ENCODE data around the gene ZNF260. TPM values are rescaled to one million over a fixed set of nuclear protein-coding genes. Genes with fewer than 3 reads are reported as not detected.
"Not testable (repeated sequence)": the region's sequence is repeated elsewhere in the genome, so short reads cannot be mapped to it uniquely, and the experiment has no call there.

ZNF260 gene
- total RNA-seq, 1 experiment from 2014 or later, result 25.2 TPM

GRCh38 chr19:36497001-36497400 lies 31.1 kb downstream of the ZNF260 start:
- no peak overlapping the region for H3K27ac ChIP-seq (ENCODE audit: low read length)
- BruUV-seq (replicated peaks), result no TSS peak
- H3K9me3 ChIP-seq (ENCODE audit: control insufficient read depth, insufficient read depth, low read depth, low read length), result no peaks in the 10 kb centered on the region; the same call in 1 of the 2 replicates
- TF ChIP-seq POLR2AphosphoS5 (IDR thresholded peaks at IDR 0.05; ENCODE audit: low read depth, low read length) (no peak), SIN3A (IDR thresholded peaks at IDR 0.05; ENCODE audit: borderline replicate concordance, insufficient read depth, low read depth, low read length) (no peak), REST (IDR thresholded peaks at IDR 0.05; ENCODE audit: insufficient read depth in 1 of 2, low read depth in 2 of 2, low read length in 1 of 2) (no peak), TCF7L2 (IDR thresholded peaks at IDR 0.05; ENCODE audit: low read depth, low read length) (no peak)
- TF ChIP-seq, protein P1, sequence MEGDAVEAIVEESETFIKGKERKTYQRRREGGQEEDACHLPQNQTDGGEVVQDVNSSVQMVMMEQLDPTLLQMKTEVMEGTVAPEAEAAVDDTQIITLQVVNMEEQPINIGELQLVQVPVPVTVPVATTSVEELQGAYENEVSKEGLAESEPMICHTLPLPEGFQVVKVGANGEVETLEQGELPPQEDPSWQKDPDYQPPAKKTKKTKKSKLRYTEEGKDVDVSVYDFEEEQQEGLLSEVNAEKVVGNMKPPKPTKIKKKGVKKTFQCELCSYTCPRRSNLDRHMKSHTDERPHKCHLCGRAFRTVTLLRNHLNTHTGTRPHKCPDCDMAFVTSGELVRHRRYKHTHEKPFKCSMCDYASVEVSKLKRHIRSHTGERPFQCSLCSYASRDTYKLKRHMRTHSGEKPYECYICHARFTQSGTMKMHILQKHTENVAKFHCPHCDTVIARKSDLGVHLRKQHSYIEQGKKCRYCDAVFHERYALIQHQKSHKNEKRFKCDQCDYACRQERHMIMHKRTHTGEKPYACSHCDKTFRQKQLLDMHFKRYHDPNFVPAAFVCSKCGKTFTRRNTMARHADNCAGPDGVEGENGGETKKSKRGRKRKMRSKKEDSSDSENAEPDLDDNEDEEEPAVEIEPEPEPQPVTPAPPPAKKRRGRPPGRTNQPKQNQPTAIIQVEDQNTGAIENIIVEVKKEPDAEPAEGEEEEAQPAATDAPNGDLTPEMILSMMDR (IDR thresholded peaks at IDR 0.05), result no peak
- POLR2A ChIA-PET, result no interaction called here
- intact Hi-C loops (cut with micrococcal nuclease; ENCODE audit: unreplicated experiment), result loop anchor here (10.0 kb wide), 1 partner anchor 302 kb away; no protein-coding TSS in a partner anchor
- H3K4me3 ChIP-seq (ENCODE audit: low read depth in 2 of 2, low read length in 2 of 2), result no peak overlapping the region
- H3K4me1 ChIP-seq (ENCODE audit: control insufficient read depth, insufficient read depth, low read length), result no peaks in the 10 kb centered on the region
- no peak for DNase-seq (ENCODE audit: low read depth, low spot score)
- no peaks in the 10 kb centered on the region for H3K36me3 ChIP-seq (ENCODE audit: control insufficient read depth, insufficient read depth, low read length)
- no peaks in the 10 kb centered on the region for H3K27me3 ChIP-seq (ENCODE audit: control insufficient read depth, insufficient read depth, low read length)
- ATAC-seq, result no peak
- in situ Hi-C loops (cut with HindIII; ENCODE audit: low pct_unique_long_range_greater_than_20kb, low sequenced_read_pairs), result no loop called here
- CTCF ChIA-PET, result no interaction called here

DNA sequence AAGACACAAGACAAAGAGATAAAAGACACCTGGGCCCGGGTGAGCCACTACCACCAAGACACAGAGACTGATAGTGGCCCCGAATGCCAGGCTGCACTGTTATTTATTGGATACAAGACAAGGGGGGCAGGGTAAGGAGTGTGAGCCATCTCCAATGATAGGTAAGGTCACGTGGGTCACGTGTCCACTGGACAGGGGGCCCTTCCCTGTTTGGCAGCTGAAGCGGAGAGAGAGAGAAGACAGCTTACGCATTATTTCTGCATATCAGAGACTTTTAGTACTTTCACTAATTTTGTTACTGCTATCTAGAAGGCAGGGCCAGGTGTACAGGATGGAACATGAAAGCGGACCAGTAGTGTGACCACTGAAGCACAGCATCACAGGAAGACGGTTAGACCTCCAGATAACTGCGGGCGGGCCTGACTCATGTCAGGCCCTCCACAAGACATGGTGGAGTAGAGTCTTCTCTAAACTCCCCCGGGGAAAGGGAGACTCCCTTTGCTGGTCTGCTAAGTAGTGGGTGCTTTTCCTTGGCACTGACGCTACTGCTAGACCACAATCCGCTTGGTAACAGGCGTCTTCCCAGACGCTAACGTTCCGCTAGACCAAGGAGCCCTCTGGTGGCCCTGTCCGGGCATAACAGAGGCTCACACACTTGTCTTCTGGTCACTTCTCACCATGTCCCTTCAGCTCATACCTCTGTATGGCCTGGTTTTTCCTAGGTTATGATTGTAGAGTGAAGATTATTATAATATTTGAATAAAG lies 35.2 kb downstream of the ZNF260 start:
- CTCF ChIA-PET, result interaction anchor here (0.7 kb wide), 1 partner anchor 20 kb away, joined by 5 read pairs; no protein-coding TSS in a partner anchor
- H3K4me1 ChIP-seq (ENCODE audit: control insufficient read depth, insufficient read depth, low read length); BruUV-seq (replicated peaks); ATAC-seq; H3K9me3 ChIP-seq (ENCODE audit: control insufficient read depth, insufficient read depth, low read depth, low read length); POLR2A ChIA-PET; H3K36me3 ChIP-seq (ENCODE audit: control insufficient read depth, insufficient read depth, low read length); H3K27me3 ChIP-seq (ENCODE audit: control insufficient read depth, insufficient read depth, low read length); in situ Hi-C loops (cut with HindIII; ENCODE audit: low pct_unique_long_range_greater_than_20kb, low sequenced_read_pairs); H3K4me3 ChIP-seq (ENCODE audit: low read depth in 2 of 2, low read length in 2 of 2); H3K27ac ChIP-seq (ENCODE audit: low read length): not testable (repeated sequence)
- DNase-seq (ENCODE audit: low read depth, low spot score), result peak; percentile 53
- intact Hi-C loops (cut with micrococcal nuclease; ENCODE audit: unreplicated experiment), result loop anchor here (10.0 kb wide), 1 partner anchor 298 kb away; no protein-coding TSS in a partner anchor
- TF ChIP-seq, protein P1 (IDR thresholded peaks at IDR 0.05), result peak; percentile 90

DNA sequence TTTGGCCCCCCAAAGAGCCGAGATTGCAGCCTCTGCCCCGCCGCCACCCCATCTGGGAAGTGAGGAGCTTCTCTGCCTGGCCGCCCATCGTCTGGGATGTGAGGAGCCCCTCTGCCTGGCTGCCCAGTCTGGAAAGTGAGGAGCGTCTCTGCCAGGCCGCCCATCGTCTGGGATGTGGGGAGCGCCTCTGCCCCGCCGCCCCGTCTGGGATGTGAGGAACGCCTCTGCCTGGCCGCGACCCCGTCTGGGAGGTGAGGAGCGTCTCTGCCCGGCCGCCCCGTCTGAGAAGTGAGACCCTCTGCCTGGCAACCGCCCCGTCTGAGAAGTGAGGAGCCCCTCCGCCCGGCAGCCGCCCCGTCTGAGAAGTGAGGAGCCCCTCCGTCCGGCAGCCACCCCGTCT lies 37.2 kb downstream of the ZNF260 start:
- H3K27me3 ChIP-seq (ENCODE audit: control insufficient read depth, insufficient read depth, low read length); POLR2A ChIA-PET; BruUV-seq (replicated peaks); H3K9me3 ChIP-seq (ENCODE audit: control insufficient read depth, insufficient read depth, low read depth, low read length); in situ Hi-C loops (cut with HindIII; ENCODE audit: low pct_unique_long_range_greater_than_20kb, low sequenced_read_pairs); DNase-seq (ENCODE audit: low read depth, low spot score); H3K27ac ChIP-seq (ENCODE audit: low read length); ATAC-seq; CTCF ChIA-PET; H3K4me1 ChIP-seq (ENCODE audit: control insufficient read depth, insufficient read depth, low read length); H3K36me3 ChIP-seq (ENCODE audit: control insufficient read depth, insufficient read depth, low read length): not testable (repeated sequence)
- intact Hi-C loops (cut with micrococcal nuclease; ENCODE audit: unreplicated experiment), result loop anchor here (10.0 kb wide), 1 partner anchor 296 kb away; no protein-coding TSS in a partner anchor
- H3K4me3 ChIP-seq (ENCODE audit: low read depth in 2 of 2, low read length in 2 of 2), result peak overlapping the region; percentile 25 to 87
